GM18526 (cell line): ENCODE results near the gene NLRC4.

Source experiments
- POLR2A ChIP-seq: IDR thresholded peaks from 3 replicates; pipeline ENCODE4 v1.6.1; 2011; ENCODE audit not compliant: insufficient read length; ENCODE audit errors: extremely low read depth

The NLRC4 gene

GRCh38 chr2:32249731-32250236 is 14.9 kb downstream of the NLRC4 start:
- no peak for TF ChIP-seq POLR2A

GRCh38 chr2:32248299-32248698 is 16.4 kb downstream of the NLRC4 start:
- TF ChIP-seq POLR2A = no peak

- TF ChIP-seq POLR2A = no peak
Measured at GRCh38 chr2:32246911-32247310, 17.8 kb downstream of the NLRC4 start.

- TF ChIP-seq POLR2A = no peak
Measured at GRCh38 chr2:32242331-32242730, 22.4 kb downstream of the NLRC4 start.

- TF ChIP-seq POLR2A = no peak
Measured at GRCh38 chr2:32237996-32238395, 26.7 kb downstream of the NLRC4 start.

- TF ChIP-seq POLR2A = no peak
Measured at GRCh38 chr2:32237488-32237887, 27.2 kb downstream of the NLRC4 start.

- TF ChIP-seq POLR2A = no peak
Measured at GRCh38 chr2:32235315-32235714, 29.4 kb downstream of the NLRC4 start.

- no peak for TF ChIP-seq POLR2A
Measured at GRCh38 chr2:32231959-32232358, 32.7 kb downstream of the NLRC4 start.

GRCh38 chr2:32229635-32230034 is 35.1 kb downstream of the NLRC4 start:
- TF ChIP-seq POLR2A = no peak

GRCh38 chr2:32228181-32228580 is 36.5 kb downstream of the NLRC4 start:
- no peak for TF ChIP-seq POLR2A

- no peak for TF ChIP-seq POLR2A
Measured at GRCh38 chr2:32227492-32227891, 37.2 kb downstream of the NLRC4 start.

- no peak for TF ChIP-seq POLR2A
Measured at GRCh38 chr2:32222966-32223365, 41.7 kb downstream of the NLRC4 start.

GRCh38 chr2:32220445-32220844 is 44.2 kb downstream of the NLRC4 start:
- no peak for TF ChIP-seq POLR2A

- TF ChIP-seq POLR2A = no peak
Measured at GRCh38 chr2:32212295-32212694, 52.4 kb downstream of the NLRC4 start.

GRCh38 chr2:32210767-32211408 is 53.8 kb downstream of the NLRC4 start:
- TF ChIP-seq POLR2A = no peak

- TF ChIP-seq POLR2A = no peak
Measured at GRCh38 chr2:32200814-32201213, 63.9 kb downstream of the NLRC4 start.

- TF ChIP-seq POLR2A = no peak
Measured at GRCh38 chr2:32192418-32192817, 72.3 kb downstream of the NLRC4 start.

GRCh38 chr2:32189011-32189410 is 75.7 kb downstream of the NLRC4 start:
- TF ChIP-seq POLR2A = no peak

- TF ChIP-seq POLR2A = no peak
Measured at GRCh38 chr2:32182667-32183066, 82.0 kb downstream of the NLRC4 start.
